Head of caudate nucleus (tissue), 42 donors: ENCODE results near the gene NIT1.

Experiments
- DNase-seq, 42 donors: peaks; one replicate each; pipeline versions ENCODE4 v3.0.0 to v3.0.0-alpha.2; 2020 to 2021; ENCODE audit warnings: mixed read lengths in 7 of 42
- intact Hi-C: fragments of 100-400 bp; cut with DNase I; formaldehyde crosslinking; loops from one replicate; pipeline ENCODE4 v1.15.0; 2022

Gene NIT1

DNA sequence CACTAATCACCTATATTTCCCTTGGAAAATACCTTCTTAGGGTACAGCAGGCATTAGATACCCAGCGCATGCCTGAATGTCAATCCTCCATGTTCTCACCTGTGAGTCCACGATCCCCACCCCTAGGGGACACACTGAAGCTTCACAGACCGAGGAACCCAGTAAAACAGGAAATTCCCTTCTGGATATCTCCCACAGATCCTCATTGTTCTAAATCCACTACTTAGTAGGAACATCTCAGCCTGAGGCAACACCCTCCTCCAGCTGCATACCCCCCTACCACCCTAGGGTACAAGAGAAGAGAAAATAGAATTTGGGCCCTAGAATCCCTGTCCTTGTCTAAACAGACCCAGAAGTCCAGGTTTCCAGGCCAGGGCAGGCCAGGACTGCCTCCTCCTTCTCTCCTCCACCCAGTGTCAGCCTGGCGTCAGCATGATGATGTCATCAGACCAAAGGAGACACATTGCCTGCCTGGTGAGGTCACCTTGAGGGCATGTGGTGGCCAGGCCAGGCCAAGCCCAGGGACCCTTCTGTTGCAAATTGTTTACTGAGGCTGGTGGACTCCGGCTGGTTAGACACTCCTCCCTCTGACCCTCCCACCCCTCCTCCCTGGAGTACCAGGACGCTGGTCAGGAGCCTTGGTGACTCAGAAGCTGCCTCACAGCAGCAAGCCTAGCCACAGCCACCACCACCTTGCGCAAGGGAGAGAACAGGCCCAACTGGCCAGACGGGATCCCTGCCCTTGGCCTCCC, 34.7 kb upstream of the NIT1 start:
- intact Hi-C loops = no loop called here
- peak in 1 of 42 donors; percentile 23 for DNase-seq

DNA sequence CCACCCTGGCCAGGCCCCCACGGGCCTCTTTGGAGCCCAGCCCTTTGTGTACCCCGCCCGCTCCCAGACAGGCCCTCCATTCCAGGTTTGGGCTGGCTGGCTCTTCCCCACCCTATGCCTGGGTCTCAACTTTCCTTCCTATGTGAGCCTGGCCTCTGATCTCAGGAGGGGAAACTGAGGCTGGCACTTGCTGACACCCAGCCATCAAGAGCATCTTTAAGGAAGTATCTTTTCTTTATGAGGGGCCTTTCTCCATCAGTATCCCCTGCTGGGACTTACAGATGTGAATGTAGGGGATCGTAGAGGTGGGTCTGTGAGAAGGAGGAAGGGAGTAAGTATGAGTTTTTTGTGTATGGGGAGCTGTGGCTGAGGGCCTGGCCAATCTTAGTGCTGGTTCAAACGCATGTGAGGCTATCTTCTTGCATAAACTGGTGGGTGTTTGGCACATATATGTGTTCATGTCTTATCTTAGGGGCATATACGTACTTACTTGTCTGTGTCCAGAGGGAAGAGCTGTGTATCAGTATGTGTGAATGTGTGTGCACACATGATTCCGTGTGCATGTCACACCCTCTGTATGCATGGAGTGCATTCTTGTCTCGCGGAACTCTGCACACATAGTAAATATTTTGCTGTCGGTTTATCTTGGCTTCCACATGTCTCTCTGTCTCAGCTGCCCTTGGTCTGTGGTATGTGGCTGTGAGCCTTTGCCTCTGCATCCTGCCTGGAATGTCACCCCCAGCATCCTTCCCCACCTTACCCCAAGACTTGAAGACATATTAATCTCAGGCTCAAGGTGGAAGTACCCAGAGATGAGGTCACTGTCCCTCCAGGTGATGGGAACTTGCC, 33.9 kb upstream of the NIT1 start:
- no peak for DNase-seq
- intact Hi-C loops = no loop called here

DNA sequence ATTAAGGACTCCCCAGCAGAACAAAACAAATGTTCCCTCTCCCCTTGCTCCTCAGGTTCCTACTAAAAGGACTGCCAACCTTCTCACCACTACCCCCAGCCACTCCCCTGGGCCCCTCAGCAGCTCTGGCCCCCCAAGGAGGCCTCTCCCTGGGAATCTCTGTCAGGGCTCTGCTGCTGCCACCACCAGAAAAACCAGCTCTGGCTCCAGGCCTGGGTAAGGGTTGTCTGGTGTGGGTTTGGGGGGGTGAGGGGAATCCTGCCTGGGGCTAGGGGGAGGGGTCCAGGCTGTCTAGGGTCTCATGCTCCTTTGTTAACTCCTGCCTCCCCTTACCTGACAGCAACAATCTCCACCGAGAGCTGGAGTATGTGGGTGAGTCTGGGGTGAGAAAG, 33.3 kb upstream of the NIT1 start:
- intact Hi-C loops = no loop called here

DNA sequence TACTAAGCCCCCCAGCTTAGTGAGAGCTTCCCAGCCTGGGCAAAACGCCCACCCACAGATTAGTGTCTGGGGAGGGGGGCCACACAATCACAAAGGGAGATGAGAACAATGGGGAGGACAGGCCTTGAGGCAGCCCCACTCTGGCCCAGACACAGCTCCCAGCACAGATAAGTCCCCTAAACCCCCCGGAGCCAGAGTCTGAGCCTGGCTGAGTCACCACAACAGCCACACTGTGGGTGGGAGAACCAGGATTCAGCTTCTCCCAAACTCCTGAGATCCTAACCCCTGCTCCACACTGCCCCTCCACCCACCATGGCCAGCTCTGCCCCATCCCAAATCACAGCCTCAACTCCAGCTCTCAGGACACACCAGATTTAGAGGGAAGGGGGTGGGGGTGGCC, 32.7 kb upstream of the NIT1 start:
- no peak for DNase-seq
- intact Hi-C loops = no loop called here

More for the DNA sequence above, 33.3 kb upstream of the NIT1 start:
- no peak for DNase-seq

DNA sequence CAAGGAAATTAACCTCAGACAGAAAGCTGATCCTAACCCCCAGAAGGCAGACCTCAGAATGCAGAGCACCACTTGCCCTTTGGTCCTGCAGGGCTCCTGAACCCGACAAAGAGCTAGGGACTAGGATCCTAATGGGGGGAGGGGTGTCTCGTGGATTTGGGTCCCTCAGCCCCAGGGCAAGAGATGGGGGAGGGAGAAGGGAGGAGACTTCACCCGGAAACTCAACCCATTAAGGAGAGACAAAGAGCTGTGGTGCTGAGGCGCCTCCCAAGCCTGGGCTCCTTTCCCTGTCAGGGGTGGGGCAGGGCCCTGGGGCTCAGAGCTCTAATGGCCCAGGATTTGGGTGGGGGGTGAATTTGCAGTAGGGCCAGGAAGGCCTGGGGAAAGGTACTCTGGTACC, 31.4 kb upstream of the NIT1 start:
- no peak for DNase-seq
- intact Hi-C loops = no loop called here

DNA sequence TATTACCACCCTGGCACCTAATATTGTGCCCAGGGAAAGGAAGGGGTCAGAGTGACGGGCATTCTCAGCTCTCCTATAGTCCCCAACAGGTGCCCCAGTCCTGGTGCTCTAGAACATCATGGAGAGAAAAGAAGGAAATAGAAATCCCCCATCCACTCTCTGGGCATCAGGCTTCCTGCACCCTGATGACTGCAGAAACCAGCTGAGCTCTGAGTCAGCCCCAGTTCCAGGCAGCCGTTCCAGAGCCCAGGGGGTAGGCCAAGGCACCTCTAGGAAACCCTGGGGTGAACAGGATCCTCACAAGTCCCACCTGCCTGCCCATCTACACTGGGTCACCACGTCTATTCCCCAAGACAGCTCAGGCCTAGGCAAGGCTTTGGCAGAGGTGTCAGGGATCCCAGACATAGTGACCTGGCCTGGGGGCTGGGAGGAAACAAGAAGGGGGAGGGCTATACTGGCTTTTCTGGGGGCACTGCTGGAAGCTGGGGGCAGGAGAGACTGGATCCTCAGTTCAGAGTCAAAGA, 29.3 kb upstream of the NIT1 start:
- intact Hi-C loops = no loop called here
- DNase-seq = no peak

DNA sequence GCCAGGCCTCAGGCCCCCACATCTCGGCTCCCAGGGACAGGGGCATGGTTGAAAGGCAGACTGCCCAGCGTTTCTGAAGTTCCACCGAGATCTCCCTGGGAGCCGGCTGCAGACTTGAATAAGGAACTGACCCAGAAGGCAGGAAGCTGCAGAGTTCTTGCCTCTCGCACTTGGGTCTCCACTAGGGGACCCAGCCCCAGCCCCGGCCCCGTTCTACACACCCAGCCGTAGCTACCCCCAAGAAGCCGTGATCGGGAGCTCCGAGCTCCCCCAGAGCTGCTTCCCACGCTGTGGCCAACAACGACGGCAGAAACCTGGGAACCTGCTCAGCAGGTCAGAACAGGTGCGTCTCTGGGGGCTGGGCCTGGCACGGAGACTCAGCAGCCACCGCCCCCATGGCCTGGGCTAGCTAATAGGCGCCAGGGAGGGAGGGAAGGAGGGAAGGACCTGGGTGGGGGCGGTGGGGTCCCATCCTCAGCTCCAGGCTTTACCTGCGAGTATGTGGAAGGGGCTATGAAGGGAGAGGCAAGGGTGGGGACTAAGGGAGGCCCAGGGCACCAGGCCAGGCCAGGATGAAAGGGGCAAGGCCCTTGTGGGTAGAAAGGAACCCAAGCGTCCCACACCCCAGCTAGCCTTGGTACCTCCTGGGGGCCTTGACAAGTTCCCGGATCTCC, 28.5 kb upstream of the NIT1 start, which contains the start of gene NECTIN4:
Gene NECTIN4, minus strand, starts transcription at position 308 of the 674 bp plus-strand sequence. Its CDS starts 262 bp downstream, at position 46.
- intact Hi-C loops = no loop called here
- DNase-seq = no peak

DNA sequence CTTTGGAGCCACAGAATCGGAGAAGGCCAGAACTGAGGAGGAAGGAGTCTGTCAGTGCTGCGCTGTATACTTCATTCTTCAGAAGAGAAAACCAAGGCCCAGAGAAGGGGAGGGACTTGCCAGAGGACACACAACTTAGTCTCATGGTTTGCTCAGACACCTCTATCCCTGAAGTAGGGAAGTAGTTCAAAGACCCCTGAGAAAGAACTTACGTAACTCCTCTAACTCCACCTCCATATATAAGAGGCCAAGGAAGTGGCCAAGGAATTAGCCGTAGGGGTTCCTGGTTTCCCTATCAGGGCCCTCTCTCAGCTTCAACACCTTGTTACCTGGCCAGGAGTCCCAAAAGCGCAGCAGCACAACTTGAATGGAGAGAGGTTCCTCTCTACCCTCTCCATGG, 28.0 kb upstream of the NIT1 start:
- intact Hi-C loops = no loop called here
- no peak for DNase-seq

DNA sequence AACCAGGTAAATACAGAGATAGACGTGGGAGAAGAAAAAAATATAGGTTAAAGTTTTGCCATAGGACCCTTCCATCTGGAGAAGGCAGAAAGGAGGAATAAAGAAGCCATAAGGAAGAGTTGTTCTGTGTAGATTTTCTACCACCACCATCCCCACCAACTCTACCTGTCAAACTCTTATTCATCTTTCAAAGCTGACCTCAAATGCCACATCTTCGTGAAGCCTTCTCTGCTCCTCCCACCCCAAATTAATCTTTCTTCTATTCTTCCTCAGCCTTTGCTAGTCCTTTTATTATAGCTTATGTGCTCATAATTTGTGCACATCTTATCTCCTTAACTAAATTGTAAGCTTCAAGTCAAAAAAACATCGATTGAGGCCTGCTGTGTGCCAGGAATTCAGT, 27.3 kb upstream of the NIT1 start:
- intact Hi-C loops = no loop called here
- no peak for DNase-seq

DNA sequence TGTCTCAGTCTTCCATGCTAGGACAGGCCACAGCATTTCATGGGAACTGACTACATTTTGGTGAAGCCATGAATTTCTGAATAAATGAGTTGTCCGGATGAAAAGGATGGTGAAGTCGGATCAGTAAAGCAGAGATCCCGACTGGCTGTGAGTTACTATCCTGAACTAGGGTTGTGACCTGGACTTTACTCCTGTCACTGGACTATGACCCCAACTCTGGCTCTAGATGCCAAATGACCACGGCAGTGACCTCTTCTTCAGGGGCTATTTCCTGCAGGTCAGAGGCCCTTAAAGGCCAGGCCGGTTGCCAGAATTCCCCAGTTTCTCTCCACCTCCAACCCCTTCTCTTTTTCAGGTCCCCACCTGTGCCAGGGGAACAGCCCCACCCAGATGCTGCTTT, 26.8 kb upstream of the NIT1 start:
- no peak for DNase-seq
- intact Hi-C loops = no loop called here

DNA sequence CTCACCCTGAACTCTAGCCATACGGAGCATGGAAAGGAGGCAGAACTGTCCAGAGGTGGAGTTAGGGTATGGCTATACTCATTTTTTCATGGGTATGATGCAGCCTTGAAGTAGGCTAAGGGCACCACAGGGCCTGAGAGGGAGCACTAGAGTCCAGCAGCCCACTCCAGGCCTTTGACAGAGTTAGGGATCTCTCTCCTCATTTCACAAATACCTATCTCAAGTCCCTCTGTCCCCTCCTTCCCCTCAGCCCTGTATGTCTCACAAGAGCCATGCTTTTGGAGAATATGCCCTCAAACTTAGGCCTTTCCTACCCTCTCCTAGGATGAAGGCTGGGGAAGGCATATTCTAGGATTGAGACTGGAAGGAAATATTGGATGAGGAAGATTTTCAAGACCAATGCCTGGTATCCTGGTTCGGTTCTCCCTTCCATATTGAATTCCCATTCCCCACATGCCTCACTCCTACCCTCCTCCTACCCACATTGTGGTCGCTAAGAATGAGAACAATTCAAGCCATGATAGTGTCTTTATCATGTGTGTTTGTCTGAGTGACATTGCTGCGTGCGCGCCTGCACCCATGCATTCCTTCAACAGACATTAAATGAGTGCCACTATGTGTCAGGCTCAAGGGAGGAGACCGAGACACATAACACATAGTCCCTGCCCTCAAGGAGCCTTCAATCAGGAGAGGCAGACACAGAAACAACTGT, 26.0 kb upstream of the NIT1 start:
- intact Hi-C loops = no loop called here
- no peak for DNase-seq

DNA sequence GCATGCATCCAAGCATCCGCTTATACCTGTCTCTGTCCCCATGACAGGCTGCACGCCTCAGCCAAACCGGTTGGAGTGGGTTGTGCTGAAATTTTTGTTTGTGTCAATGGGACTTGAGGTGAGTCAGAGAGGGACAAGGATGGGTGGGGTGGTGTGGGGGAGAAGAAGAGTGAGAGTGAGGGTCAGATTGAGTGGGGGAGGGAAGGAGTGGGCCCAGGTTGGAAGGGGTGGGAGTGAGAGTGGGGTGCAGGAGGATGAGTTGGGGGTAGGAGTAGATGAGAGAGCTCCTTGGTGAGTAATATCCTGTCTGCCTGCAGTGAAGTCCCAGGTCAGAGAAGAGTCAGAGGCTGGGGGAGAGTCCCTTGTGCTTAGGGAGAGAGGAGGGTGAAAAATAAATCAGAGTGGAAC, 25.3 kb upstream of the NIT1 start:
- intact Hi-C loops = no loop called here
- DNase-seq = no peak

DNA sequence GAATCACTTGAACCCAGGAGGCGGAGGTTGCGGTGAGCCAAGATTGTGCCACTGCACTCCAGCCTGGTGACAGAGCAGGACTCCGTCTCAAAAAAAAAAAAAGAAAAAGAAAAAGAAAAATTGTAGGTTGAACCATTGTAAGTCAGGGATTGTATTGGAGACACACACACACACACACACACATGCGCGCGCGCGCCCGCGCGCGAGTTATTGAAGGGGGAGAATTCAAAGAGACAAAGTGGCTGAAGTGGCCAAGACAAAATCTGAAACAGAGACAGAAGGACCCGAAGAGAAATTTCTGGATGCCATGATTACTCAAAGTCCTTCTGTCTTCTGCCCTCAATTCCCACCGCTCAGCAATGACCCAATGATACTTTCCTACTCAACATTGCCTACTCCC, 23.4 kb upstream of the NIT1 start:
- intact Hi-C loops = no loop called here
- no peak for DNase-seq

DNA sequence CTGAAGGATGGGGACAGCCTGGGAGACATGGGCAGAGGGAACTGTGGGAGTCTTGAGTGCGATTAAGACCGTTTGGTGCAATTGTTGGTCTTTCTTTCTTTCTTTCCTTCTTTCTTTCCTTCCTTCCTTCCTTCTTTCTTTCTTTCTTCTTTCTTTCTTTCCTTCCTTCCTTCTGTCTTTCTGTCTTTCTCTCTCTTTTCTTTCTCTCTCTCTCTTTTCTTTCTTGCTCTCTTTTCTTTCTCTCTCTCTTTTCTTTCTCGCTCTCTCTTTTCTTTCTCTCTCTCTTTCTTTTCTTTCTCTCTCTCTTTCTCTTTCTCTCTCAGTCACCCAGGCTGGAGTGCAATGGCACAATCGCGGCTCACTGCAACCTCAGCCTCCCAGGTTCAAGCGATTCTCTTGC, 22.7 kb upstream of the NIT1 start:
- no peak for DNase-seq
- intact Hi-C loops = loop anchor here (5.0 kb wide), 1 partner anchor 98 kb away; no protein-coding TSS in a partner anchor

DNA sequence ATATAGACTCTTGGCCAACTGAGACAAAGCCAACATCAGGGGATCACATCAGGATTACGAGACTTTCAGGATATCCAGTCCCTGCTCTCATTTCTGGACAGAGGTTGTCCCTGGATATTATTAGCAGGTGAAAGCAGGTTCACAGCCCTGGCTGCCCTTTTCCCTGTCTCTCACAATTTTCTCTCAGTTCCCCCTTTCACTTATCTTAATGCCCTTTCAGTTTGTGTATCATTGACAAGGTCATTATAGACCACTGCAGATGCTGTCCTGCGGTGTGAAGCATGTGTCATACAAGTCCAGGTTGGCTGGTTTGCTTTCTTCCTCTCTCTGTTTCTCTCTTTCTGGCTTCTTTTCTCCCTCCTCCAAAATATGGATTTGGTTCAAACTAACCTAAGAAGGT, 21.9 kb upstream of the NIT1 start:
- DNase-seq = no peak
- intact Hi-C loops = loop anchor here (2.0 to 5.0 kb wide), 2 partner anchors 51 to 99 kb away; partner anchors contain the start of gene USF1

DNA sequence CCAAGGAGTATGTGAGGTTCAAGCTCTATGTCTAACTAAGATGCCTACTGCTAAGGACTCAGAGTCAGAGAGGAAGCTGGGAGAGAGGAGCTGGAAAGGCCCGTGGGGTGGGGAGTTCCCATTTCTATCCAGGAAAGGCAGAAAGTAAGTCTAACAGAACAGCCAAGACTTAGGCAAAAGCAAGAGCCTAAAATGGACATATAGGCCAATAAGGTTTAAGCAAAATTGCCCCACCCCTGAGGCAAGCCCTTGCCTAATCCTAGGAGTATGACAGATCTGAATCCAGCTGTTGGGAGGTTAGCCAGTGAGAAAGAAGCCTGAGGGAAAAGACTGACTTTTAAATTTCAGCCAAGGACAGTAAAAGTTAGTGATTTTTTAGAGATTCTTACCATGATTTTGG, 21.4 kb upstream of the NIT1 start:
- intact Hi-C loops = loop anchor here (2.0 to 5.0 kb wide), 2 partner anchors 52 to 99 kb away; partner anchors contain the start of gene USF1
- no peak for DNase-seq

DNA sequence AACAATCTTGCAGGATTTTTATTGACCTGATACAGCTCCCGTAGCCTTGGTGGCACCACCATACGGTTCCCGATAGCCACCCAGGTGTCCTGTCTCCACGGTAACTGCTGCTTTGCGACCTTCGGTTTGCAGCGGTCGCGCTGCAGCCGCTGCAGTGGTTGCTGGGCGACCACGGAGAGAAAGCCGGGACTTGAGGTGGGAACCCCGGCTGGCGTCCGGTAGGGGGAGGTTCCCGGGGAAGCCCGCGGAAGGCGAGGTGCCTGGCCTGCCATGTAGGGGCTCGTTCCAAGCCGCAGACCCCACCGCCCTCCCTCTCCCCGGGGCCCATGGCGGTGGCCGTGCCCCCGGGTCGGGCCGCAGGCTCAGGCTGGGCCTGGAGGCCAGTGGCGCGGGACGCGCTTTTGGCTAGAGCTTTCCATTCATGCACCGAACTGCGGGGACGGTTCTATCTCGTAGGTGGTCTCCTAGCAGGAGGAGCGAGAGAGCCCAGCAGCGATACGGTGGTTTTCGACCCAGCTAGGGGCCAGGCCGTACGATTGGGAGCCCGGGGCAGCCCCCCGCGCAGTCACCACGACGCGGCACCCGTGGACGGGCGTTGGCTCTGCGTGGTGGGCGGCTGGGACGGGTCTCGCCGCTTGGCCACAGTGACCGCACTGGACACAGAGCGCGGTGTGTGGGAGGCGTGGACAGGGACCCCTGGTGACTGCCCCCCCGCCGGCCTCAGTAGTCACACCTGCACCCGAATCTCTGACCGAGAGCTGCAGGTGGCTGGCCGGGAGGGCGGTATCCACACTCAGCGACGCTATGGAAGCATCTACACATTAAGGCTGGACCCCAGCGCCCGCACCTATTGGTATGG, 19.5 kb upstream of the NIT1 start, which contains the start of gene KLHDC9:
Gene KLHDC9, plus strand, starts transcription at position 152 of the 859 bp plus-strand sequence. Its CDS starts 175 bp downstream, at position 327.
- intact Hi-C loops = loop anchor here (5.0 kb wide), 1 partner anchor 101 kb away; no protein-coding TSS in a partner anchor
- DNase-seq = peak; percentile 60 to 94 (median 82)
